HFF-Myc (cell line): ENCODE data around the gene ZBTB17.

ENCODE experiments used
- DNase-seq: peaks from one replicate; pipeline ENCODE4 v3.0.0-alpha.2; 2011; ENCODE audit warnings: low read depth; ENCODE audit errors: extremely low read depth
- H3K4me3 ChIP-seq: replicated peaks from 2 replicates; pipeline ENCODE4 v1.5.1; 2011; ENCODE audit warnings: low read depth, mild to moderate bottlenecking, control low read depth, low read length
- TF ChIP-seq, protein P1 (sequence below): IDR thresholded peaks from 2 replicates; pipeline ENCODE4 v1.5.1; 2012; ENCODE audit warnings: mild to moderate bottlenecking, low read depth, low read length, control low read depth; ENCODE audit errors: missing control alignments

The ZBTB17 gene

DNA sequence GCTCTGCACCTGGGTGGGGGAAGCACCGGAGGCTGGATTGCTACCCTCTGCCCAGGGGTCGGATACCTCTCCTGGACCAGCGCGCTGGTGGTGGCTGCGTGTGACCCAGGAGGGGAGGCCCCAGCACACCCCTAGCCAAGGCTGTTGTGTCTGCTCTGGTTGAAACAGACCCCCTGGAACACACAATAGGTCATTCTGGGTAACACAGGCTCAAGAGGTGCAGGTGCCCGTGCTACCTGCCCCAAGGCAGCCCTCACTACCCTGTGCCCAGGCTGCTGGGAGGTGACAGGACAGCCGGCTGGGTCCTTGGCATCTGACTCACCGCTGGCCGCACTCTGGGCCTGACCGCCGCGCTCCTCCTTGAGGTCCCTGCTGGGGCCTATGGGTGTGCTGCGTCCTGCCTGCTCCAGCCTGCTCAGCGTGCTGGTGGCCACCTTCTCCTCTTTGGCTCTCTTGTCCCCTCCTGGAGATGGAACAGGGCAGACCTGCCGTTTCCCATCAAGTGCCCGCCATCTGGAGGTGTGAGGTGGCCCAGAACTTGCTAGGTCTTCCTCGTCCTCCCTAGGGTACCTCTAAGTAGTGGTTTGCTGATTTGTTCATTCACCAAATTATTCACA, 30.0 kb downstream of the ZBTB17 start:
- H3K4me3 ChIP-seq, result no peak overlapping the region
- TF ChIP-seq, protein P1, sequence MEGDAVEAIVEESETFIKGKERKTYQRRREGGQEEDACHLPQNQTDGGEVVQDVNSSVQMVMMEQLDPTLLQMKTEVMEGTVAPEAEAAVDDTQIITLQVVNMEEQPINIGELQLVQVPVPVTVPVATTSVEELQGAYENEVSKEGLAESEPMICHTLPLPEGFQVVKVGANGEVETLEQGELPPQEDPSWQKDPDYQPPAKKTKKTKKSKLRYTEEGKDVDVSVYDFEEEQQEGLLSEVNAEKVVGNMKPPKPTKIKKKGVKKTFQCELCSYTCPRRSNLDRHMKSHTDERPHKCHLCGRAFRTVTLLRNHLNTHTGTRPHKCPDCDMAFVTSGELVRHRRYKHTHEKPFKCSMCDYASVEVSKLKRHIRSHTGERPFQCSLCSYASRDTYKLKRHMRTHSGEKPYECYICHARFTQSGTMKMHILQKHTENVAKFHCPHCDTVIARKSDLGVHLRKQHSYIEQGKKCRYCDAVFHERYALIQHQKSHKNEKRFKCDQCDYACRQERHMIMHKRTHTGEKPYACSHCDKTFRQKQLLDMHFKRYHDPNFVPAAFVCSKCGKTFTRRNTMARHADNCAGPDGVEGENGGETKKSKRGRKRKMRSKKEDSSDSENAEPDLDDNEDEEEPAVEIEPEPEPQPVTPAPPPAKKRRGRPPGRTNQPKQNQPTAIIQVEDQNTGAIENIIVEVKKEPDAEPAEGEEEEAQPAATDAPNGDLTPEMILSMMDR, result no peak
- no peak for DNase-seq

DNA sequence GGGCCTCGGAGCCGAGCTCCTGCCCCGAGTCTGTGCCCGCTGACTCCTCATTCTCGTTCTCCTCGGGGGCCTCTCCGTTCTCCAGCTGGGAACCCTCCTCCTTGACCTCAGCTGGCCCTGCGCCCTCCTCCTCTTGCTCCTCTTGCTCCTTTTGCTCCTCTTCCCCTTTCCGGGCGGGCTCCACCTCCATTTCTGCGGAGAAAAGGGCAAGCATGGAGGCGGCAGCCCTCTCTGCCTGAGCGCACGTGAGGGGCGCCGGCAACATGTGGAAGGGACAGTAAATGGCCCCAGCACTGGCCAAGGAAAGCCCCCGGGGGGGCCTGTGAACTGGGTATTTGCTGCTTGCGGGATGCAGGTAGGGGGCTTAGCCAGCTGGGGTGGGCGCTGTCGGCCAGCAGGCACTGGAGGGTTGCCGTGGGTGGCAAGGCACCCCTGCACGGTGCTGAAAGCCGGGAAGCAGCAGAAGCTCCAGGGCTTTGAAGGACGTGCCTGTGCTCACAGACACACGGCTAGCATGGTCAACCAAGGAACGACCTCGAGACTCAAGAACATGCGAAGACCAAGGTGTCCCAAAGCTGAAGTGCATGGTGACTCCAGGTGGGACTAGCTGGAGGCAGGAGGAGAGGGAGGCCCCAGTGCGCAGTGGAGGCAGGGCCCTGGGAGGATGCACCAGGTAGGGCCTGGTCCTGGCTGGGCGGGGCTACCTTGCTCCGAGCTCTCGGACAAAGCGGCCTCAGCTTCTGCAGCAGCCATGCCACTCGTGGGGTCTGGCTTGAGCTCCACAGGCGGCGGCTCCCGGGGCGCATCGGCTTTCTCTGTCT, 30.7 kb downstream of the ZBTB17 start:
- TF ChIP-seq, protein P1, result no peak
- H3K4me3 ChIP-seq, result no peak overlapping the region
- no peak for DNase-seq

DNA sequence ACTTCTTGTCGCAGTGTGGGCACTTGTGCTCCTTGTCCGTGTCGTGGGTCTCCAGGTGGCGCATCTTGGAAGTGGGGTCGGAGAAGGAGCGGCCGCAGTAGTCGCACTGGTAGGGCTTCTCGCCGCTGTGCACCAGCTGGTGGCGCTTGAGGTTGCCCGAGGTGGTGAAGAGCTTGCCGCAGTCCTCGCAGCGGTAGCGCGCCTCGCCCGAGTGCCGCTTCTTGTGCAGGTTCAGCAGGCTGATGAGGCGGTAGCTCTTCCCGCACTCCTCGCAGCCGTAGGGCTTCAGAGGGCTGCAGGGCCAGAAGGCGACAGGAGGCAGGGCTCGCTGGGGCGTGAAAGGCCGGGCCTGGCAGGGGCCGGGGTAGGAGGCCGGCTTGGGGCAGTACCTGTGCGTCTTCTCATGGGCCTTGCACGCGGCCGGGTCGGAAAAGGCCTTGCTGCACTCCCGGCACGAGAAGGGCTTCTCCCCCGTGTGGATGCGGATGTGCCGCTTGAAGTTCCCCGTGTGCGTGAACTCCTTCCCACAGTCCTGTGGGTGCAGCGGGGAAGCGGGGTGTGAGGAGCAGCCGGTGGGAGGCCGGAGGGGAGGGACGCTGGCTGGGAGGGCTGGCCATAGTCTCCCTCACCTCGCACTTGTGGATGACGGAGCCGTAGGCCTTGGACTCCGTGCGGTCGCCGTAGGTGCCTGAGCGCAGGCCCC, 31.4 kb downstream of the ZBTB17 start:
- no peak for DNase-seq
- TF ChIP-seq, protein P1, result no peak

DNA sequence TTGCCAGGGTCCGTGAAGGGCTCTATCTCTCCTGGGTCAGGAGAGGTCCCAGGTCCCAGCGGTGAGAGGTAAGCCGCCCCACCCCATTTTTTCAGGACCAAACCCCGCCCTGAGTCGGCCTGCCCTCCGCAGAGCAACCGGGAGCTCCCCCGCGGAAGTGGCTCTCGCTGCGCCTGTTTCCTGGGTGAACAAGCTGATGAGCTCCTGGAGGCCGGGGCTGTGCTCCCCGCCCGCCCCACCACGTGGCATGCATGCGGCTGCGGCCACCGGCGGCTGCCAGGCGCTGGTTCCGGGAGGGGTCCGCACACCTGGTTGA, 32.0 kb downstream of the ZBTB17 start:
- TF ChIP-seq, protein P1, result no peak
- no peak overlapping the region for H3K4me3 ChIP-seq
- DNase-seq, result no peak

More for the DNA sequence above, 31.4 kb downstream of the ZBTB17 start:
- no peak overlapping the region for H3K4me3 ChIP-seq

DNA sequence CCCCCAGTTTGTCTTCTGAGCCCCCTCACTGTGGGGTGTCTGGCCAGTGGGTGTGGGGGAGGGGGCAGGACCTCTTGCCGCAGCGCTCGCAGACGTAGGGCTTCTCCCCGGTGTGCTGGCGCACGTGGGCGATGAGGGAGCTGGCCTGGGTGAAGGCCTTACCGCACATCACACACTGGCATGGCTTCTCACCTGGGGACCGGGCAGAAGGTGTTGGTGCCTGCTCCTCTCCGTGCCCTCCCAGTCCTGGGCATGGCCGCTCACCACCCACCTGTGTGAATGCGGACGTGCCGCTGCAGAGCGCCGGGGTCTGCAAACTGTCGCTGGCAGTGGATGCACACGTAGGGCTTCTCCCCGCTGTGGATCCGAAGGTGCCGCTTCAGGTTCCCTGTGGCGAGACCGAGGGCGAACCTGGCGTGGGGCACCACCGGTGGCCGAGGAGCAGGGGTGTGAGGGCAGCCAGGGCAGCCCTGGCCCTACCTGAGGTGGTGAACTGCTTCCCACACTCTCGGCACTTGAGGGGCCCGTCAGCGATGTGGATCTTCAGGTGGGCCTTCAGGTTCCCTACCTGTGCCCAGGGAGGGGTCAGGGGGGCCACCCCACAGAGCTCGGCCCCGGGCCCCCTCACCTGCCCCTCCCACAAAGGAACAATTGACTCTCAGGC, 32.4 kb downstream of the ZBTB17 start:
- no peak for DNase-seq
- H3K4me3 ChIP-seq, result no peak overlapping the region
- TF ChIP-seq, protein P1, result no peak

DNA sequence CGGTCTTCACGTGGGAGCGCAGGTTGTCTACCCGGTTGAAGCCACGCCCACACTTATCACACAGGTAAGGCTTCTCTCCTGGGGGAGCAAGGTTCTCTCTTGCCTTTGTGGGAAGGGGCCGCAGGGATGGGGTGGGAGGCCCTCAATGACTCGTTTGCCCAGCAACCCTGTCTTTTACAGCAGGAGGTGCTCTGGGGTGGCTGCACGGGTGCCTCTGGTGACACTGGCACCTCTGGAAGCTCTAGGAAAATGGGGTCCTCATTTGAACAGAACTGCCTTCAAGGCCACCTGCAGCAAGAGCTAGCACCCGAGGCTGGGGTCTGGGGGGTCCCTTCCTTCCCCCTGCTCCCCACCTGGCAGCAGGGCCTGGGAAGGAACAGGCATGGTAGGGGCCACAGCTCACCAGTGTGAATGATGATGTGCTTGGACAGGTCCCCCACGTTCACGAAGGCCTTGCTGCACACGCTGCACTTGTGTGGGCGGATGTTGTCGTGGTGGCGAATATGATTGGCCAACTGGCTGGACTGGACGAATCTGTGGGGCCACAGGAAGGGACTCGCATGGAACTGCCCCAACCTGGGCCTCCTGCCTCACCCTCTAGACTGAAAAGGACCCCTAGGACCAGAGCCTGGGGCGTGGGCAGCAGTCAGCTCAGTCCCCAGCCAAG, 33.1 kb downstream of the ZBTB17 start:
- no peak overlapping the region for H3K4me3 ChIP-seq
- TF ChIP-seq, protein P1, result no peak
- no peak for DNase-seq
